HT1080 (cell line): ENCODE results near the gene LRRC2. TPM values are rescaled to one million over a fixed set of nuclear protein-coding genes. Genes with fewer than 3 reads are reported as not detected.
"Not testable (repeated sequence)": the region's sequence is repeated elsewhere in the genome, so short reads cannot be mapped to it uniquely, and the experiment has no call there.

Experiments
- DNase-seq: peaks from one replicate; pipeline ENCODE4 v3.0.0-alpha.2; 2015; ENCODE audit warnings: low read depth
- total RNA-seq: library from RNA; depleted of rRNA; stranded (reverse); fragments of >200 nt; shearing (Covaris generic); gene quantifications from 2 replicates; pipeline ENCODE4 v1.2.3, GENCODE V29; 2014

Gene LRRC2
- total RNA-seq, 1 experiment from 2014 or later, result 0.19 TPM

- peak; percentile 67 for DNase-seq
Observed at GRCh38 chr3:46500656-46501635, 65.2 kb downstream of the LRRC2 start.

- no peak for DNase-seq
Observed at GRCh38 chr3:46498916-46499519, 67.1 kb downstream of the LRRC2 start.

DNA sequence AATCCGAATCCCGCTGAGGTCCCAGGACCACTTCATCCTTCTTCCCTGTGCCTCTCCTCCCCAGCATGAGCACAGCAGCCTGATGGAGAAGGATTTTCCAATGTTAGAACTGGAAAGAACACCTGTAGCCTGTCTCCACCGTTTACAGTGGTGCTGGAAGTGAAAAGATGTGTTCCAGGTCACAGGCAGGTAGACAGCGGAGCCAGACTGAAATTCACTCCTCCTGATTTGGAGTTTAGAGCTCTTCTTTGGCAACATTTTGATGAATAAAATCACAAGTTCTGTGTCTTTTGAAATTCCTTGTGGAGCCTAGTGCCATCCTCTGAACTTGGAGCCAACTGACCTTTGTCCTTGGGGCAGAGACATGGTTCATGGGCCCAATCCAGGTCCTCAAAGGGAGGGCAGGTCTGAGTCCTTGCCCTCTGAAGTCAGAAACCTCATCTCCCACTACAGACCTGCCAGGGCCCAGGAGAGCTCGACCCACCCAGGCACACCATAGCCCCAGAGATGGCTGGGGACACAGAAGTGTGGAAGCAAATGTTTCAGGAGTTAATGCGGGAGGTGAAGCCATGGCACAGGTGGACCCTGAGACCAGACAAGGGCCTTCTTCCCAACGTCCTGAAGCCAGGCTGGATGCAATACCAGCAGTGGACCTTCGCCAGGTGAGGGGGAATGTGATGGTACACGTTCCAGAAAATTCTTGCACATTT, 68.4 kb downstream of the LRRC2 start, which contains the start of gene RTP3:
Gene RTP3, plus strand, starts transcription at position 421 of the 710 bp plus-strand sequence. Its CDS starts 87 bp downstream, at position 508.
- DNase-seq, result no peak

- DNase-seq, result no peak
Observed at GRCh38 chr3:46496746-46497555, 69.2 kb downstream of the LRRC2 start.

GRCh38 chr3:46495901-46496456, 70.1 kb downstream of the LRRC2 start:
- DNase-seq, result peak; percentile 30

- not testable (repeated sequence) for DNase-seq
Observed at GRCh38 chr3:46494491-46494890, 71.6 kb downstream of the LRRC2 start.

GRCh38 chr3:46492890-46493547, 73.1 kb downstream of the LRRC2 start:
- DNase-seq, result no peak

- no peak for DNase-seq
Observed at GRCh38 chr3:46491089-46492070, 74.7 kb downstream of the LRRC2 start.

- peak; percentile 60 for DNase-seq
Observed at GRCh38 chr3:46490338-46491084, 75.6 kb downstream of the LRRC2 start.

- DNase-seq, result peak; percentile 58
Observed at GRCh38 chr3:46489875-46490274, 76.2 kb downstream of the LRRC2 start.

- no peak for DNase-seq
Observed at GRCh38 chr3:46489381-46489780, 76.7 kb downstream of the LRRC2 start.

GRCh38 chr3:46488735-46489361, 77.3 kb downstream of the LRRC2 start:
- peak; percentile 89 for DNase-seq

DNA sequence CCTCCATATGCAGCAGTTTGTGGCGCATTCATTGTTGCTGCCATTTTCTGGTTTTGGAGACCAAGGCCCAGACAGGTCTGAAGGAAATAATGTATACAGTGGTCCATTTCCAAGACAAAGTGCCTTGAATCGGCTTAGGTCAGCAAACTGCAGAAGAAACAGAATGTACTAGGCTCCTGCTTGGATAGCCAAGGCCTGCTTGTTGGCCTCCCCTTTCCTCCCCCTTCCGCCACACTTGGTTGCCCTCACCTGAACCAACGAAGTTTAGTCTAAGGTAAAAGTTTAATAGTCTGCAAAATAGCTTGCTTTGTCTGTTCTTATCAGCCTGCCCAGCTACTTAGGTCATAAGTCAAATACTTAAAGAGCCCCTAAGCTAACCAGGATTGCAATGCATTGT, 80.3 kb downstream of the LRRC2 start:
- no peak for DNase-seq

GRCh38 chr3:46484911-46485778, 81.0 kb downstream of the LRRC2 start:
- no peak for DNase-seq

DNA sequence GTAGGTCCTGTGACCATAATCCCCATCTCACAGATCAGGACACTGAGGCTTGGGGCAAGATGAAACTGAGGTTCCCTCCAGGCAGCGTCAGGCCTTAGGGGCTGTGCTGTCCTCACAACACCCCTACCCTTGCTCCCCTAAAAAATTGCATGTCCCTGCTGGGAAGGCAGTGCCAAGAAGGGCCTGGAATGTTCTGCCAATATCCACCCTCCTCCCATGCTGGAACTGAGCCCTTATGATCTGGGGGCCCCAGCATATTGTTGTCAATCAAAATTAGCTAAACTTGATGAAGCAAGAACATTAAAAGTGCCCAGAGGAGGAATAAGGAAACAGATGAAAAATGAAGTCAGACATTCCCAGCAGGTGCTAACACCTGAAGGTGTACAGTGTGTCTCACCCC, 81.7 kb downstream of the LRRC2 start:
- DNase-seq, result no peak

- no peak for DNase-seq
Observed at GRCh38 chr3:46483825-46484224, 82.3 kb downstream of the LRRC2 start.
